Activated CD8-positive, alpha-beta memory T cell treated with anti-CD3 and anti-CD28 coated beads for 48 hours (primary cell): Measurements from ENCODE around the gene TMEM273.

Experiments
- DNase-seq, 3 experiments: peaks; one replicate each; pipeline ENCODE4 v3.0.0-alpha.2; 2020; ENCODE audit warnings: low read depth in 2 of 3, low spot score in 2 of 3

Gene TMEM273, protein sequence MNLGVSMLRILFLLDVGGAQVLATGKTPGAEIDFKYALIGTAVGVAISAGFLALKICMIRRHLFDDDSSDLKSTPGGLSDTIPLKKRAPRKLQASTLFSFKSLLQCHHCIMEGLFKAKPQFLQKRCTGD

DNA sequence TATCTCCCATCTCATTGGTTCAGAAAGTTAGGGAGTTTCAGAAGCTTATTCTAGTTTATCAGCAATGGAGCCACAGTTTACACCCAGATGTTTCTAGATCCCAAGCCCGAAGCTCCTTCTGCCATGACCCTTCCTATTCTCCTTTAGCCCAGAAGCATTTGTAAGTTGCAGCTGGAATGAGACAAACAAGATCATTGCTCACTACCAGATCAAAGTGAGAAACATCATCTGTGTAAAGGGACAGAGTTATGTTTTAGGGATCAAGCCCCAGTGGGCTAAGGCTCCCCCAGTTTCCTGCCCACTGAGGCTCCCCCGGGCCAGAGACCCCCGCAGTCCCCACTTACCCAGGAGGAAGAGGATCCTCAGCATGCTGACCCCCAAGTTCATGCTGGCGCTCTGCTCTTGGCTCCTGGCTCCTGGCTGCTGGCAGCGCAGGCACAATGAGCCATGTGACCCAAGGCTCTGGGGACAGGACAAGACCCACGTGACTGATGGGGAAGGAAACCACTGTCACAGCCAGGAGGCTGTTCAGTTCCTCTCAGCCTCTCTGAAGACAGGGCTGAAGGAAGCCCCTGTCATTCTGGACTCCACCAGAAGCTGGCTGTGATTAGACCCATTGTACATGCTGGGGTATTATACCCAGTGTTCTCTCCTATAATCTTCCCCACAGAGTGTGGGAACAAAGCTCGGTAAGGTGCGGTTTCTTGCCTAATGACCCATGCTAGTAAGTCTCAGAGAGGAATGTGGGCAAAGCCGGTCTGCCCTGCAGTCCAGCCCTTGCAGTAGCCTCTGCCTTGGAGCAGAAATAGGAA lies at the start of gene TMEM273:
Gene TMEM273 (minus strand): TSS at position 442 of the 812 bp plus-strand sequence. CDS start 55 bp downstream, at position 387.
- no peak for DNase-seq

DNA sequence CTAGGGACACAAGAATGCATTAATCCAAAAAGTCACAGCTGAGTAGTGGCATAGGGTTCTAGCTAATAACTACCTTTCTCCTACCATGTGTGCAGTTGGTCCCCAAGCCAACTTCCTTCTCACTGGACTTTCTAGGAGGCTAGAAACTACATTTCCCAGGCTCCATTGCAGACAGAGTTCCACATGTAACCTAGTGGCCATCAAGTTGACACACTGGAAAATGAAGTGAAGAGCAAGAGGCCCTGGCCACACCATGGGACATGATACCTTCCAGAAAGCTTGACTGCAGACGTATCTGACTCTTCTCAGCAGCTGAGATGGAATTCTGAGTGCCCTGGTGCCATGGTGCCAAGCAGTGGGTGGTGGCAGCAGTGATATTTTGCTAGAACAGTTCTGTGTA lies 49.8 kb upstream of the TMEM273 start:
- DNase-seq = no peak

DNA sequence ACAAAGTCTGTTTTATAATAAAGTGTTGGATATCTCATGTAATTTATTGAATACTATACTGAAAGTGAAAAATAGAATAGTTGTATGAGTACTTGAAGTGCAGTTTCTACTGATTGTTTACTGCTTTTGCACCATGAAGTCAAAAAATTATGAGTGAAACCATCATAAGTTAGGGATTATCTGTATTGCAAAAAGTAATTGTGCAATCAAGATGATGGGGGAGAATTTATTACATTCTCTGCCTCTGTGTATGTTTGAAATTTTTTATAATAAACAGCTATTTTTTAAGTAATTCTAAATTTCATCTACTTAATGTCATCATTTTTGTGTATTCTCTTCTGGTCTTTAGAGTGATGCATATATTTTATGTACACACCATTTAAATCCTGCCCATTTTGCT lies 47.2 kb upstream of the TMEM273 start:
- DNase-seq = no peak

DNA sequence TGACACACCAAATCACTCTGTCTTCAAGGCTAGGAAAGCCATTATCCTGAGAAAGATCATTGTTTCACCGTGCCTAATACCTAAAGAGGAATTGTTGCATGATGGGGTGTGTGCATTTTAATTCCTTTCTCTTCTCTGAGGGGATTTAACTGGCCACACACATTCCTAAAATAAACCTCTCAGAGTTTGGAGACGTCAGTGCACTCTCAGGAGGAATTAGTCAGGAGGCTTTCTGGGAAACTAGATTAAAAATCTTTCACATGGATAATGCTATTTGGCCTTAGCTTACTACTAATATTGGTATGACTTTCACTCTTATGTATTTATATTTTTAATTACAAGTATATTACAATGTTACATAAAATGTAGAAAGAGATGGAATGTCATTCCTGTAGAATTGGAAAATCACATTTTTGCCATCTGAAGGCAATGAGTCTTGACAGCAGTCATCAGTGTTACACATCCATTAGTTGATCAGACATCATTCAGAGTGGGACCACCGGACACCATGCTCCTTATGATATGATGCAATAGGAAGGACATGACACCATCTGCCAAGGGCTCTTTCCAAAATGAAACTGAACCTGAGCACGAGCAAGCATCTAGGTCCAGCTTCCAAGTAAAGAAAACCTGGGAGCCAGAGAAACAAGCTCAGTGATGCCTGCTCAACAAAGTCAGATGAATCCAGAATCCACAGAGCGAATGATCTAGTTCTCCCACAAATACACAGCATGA lies 43.1 kb upstream of the TMEM273 start:
- DNase-seq = no peak

DNA sequence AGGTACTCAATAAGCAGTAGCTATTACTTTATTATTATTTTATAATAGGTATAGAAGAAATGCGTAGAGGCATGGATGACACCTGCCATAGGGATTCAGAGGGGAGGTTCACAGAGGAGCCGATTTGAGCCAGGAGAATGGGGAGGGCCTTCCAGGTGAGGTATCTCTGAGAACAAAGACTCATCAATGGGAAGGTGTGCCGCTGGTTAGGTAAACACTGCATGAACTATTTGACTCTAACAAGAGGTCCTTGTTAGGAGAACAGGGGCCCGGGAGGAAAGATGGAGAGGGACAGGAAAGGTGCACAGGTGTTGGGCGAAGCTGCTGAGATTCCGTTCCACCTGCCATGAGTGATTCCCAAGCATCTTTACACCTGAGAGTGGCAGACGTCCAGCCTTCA lies 41.8 kb upstream of the TMEM273 start:
- no peak for DNase-seq

DNA sequence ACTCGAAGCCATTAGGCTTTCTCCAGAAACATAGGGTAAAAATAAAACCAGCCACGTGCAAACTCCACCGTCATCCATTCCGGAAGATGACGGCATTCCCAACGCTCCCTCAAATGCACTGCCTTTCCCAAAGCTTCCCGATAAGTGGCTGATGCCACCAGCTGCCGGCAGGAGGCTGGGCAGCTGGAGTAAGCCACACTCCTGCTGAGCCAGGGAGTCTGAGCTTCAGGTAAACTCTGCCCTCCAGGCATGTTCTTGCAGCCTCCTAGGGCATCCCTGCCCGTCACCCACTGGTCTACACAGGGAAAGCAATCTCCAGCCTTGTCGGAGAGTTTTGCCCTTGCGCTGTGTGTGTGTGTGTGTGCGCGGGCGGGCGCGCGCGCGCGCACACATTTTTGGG lies 40.5 kb upstream of the TMEM273 start:
- no peak for DNase-seq

DNA sequence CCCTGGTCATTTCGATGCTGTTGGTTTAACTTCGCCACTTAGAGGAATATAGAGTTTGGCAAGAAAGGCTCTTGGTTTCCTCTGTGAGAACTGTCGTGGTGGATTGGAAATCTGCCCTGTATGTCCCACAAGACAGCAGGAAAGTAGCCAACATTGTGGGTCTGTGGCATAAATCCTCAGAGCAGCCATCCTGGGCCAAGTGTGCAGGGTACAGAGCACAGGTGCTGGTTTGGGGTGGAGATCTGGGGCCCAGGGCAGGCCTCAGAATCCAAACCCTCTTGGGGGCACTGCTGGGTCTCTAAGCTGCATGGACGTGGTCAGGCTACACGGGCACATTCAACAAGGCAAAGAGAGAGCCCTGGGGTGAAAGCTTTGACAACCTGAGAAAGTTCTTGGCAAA lies 39.2 kb upstream of the TMEM273 start:
- no peak for DNase-seq

DNA sequence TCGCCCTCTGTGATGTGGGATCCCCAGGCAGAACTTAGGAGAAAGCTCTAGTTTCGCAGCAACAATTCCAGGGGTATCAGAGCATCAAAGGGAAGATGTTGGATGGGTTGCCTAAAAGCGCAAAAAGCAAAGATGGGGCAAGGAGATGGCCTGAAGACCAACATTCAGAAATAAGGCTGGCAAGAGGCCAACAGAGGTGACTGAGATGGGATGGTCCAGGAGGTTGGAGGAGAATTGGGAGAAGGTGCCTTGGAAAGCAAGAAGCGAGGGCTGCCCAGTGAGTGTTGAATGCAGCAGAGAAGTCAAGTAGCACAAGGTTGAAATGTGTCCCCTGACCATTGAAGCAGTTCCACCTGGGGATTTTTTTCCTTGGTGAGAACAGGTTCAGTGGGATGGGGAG lies 38.4 kb upstream of the TMEM273 start:
- no peak for DNase-seq

DNA sequence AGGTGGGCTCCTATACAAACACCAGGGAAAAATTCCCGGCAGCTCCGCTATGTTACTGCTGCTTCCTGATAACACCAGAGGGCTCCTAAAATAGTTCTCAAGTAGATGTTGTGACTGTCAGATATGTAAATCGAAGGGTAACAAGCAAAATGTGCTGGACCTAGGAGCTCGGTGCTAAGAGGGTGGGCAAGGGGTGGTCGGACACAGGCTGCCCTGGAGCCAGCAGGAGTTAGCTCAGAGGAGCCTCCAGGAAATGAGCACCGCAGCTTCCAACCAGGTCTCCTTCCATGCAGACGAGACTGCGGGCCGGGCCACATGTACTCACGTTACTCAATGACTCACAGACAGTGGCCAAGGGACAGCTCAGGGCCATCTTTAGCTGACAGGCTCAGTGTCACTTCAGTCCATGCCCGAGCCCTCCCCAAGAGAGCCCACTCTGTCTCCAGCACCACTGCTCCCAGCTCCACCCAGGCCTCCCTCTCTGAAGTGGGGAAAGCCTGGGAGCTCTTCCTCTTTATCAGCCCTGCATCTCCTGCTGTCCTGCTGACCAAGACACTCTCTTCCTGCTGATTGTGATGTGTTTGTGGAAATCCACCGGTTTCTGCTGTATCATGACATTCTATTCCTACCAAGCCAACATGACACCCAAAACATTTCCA lies 37.2 kb upstream of the TMEM273 start:
- DNase-seq = no peak

DNA sequence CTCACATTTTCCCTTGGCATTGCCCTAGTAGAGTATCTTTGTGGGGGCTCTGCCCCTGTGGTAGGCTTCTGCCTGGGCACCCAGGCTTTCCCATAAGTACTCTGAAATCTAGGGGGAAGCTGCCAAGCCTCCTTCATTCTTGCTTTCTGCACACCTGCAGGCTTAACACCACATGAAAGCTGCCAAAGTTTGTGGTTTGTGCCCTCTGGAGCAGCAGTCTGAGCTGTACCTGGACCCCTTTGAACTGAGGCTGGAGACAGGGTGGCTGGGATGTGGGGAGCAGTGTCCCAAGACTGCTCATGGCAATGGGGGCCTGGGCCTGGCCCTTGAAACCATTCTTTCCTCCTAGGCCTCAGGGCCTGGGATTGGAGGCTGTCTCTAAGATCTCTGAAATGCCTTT lies 35.0 kb upstream of the TMEM273 start:
- DNase-seq = no peak

DNA sequence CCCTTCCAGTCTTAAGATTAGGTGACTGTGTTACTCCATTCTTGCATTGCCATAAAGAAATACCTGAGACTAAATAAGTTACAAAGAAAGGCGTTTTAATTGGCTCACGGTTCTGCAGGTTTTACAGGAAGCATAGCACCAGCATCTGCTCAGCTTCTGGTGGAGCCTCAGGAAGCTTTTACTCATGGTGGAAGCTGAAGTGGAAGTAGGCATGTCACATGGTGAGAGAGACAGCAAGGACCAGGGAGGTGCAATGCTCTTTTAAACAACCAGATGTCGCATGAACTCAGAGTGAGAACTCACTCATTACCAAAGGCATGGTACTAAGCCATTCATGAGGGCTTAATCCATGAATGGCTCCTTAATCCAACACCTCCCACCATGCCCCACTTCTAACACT lies 34.0 kb upstream of the TMEM273 start:
- DNase-seq = no peak

DNA sequence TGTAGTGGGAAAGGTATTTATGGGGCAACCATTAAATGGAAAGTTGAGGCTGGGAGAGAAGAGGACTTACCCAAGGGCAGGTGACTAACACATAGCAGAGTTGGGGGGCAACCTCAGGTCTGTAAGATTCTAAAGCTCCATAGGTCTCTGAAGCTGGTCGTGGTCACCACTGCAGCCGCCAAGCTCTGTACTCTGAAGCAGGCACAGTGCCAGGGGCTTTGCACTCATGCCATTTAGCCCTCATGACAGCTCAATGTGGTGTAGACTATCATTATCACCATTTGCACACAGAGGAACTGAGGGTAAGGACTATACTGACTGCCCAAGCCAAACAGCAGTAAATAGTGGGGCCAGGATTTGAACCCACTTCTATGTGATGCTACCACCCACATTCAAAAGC lies 32.5 kb upstream of the TMEM273 start:
- DNase-seq = no peak

DNA sequence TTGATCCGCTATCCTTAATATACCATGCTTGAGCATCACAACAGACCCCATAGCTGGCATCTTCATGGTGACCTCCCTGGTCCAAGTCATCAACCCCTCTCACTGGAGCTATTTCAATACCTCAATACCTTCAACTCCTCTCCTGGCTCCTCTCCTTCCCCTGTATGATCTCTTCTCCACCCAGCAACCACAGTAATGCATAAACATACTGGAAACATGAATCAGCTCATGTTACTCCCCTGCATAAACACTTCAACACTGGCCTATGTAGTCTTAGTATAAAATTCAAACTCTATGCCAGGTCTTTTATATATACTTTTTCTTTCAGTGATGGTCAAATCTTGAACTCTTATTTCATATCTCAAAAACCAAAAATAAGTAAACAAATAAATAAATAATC lies 31.8 kb upstream of the TMEM273 start:
- DNase-seq = no peak

DNA sequence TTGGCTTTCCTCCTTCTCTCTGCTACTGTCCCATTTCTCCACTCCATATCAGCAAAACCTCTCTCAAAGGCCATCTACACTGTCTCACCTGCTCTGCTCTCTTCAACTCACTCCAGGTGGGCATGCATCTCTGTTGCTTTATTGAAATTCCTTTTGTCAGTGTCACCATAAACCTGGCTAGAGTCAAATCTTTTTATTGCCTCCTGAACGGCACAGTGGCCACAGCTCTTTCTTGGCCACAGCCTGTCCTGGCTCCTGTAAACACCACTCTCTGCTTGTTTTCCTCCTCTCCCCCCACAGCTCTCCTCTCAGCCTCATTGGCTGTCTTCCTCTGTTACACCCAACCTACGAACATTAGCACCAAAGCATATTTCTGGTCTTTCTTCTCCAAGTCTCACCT lies 31.1 kb upstream of the TMEM273 start:
- DNase-seq = no peak

DNA sequence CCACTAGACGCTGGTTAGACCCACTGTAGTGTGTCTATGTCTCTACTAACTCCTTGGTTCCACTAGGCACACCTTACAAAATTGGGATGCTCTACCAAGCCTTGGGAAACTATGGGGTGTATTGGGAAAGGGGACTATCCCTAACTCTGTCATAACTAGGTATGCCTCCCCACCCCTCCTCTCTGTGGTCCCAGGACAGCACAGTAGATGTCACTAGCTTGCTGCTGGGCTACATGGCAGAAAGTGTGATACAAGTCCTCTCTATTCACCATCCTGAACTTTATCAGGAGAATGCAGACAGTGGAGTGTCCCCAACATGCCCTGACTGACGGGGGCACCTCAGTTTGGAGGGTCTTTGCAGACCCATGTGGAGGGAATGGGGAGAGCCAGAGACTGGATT lies 30.3 kb upstream of the TMEM273 start:
- no peak for DNase-seq

DNA sequence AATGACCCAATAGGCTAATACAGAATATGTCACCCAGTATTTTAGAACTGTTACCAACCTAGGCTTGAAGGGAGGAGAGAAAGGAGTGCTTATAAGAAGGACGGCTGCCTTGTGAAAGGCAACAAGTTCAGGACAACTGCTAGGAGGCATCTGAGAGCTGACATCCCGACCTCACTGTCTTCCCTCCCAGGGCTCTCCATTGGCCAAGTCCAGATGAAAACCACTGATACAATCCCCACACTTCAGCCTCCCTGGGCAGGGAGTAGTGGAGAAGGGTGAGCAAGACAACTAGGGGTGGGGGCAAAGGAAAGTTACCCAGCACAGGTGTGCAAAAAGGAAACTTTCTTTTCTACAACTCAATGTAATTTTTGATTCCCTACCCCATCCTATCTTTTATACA lies 29.5 kb upstream of the TMEM273 start:
- no peak for DNase-seq

DNA sequence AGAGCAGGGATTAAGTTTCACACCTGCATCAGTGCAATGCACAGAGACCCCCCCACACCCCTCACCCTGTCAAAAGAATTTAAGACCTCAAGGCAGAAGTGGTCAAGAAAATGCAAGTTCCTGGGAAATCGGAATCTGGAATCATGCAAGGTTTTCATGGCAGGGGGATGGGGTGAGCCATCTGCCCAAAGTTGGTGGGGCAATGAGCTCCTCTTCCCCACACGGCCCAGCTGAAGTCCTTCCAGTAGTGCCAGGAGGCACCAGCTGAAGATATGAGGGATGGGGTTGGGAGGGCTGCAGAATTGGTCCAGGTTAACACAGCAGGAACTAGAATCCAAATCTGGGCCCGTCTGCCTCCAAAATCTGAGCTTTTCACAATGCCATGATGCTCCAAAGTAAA lies 25.0 kb upstream of the TMEM273 start:
- DNase-seq = no peak

DNA sequence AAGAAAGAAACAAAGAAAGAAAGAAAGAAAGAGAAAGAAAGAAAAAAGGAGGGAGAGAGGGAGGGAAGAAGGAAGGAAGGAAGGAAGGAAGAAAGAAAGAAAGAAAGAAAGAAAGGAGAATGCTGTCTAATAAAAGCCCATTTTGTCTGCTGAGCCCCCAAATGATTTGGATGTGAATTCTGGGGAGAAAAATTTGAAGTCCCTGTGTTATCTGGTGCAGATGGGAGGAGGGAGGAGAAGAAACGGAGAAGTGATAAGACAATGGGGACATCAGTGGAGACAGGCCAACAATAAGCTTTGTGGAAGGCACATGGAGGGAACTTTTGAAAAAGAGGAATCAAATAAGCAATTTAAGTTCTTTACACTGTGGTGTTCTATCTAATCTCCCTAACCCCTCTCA lies 24.6 kb upstream of the TMEM273 start:
- DNase-seq = no peak

DNA sequence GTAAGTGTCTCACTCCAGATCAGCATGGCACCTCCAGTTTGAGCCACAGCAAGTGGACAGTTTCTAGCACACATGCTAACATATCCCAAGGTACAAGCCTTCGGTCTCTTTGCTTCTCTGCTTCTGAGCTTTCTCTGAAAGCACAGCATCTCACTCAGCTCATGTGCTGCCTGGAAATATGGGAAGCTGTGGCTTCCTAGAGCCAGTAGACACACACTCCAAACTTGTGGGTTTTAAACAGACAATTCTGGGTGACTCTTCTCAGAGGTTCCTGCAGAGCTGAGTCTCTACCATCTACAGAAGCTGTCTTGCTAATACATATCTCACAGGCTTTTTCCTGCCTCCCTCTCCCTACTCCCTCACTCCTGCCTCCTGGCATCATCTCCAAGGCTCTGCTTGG lies 23.9 kb upstream of the TMEM273 start:
- DNase-seq = no peak

DNA sequence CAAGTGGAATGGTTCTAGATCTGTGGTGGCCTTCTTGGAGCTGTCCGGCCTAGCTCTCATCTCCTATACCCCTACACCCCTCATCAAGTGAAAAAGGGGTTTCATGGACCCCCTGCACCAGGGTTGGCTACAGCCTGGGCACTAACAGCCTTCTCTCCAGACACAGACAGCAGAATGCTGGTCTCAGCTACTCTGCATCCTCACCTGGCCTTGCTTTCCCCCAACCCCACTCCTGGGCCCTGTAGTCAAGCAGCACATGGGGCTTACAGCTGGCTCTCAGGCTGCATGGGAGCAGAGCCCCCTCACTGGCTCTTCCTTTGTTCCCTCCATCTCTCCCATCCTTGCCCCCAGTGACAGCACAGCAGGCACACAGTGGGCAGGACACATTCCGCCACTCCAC lies 20.8 kb upstream of the TMEM273 start:
- no peak for DNase-seq

DNA sequence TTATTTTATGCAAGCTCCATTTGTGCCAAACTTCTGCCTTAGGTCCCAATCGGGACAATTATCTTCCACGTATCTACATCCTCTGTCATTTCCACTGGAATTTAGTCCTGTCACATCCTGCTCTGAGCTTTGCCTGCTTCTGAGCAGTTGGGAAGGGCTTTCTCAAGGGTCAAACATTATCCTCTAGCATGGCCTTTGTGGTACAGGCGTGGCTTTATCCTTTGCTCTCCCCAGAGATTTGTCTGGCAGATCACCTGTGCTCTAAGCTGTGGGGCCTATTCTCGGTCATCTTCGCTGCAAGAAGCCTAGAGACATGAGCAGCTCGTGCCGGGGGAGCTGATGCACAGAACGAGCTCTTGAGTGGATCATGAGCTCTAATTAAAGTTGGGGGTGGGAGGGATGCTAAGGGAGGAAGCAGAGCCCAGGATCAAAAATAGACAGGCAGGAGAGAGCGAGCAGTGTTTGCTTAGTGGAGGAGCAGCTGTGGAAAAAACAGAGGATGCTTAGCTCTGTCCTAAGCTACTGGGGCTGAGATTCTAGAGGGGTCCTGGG lies 19.8 kb upstream of the TMEM273 start:
- no peak for DNase-seq

DNA sequence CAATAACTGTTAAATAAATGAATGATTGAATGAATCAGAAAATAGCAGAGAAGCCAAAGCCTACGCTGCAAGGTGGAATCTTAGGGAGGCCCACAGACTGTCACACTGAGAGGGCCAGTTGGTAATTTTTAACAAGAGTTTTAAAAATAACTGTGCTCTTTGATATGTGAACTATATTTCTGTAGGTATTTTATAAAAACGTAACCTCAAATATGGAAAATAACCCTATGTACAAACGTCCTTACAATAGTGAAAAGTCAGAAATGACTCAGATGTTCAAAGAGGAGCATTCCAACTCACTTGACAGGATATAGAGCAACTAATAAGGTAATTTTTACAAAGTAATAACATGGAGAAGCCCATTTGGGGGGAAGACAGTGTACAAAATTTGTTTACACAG lies 18.9 kb upstream of the TMEM273 start:
- DNase-seq = no peak
